Motor neuron (in vitro differentiated cells): ENCODE results near the gene DGKQ. TPM values are rescaled to one million over a fixed set of nuclear protein-coding genes. Genes with fewer than 3 reads are reported as not detected.

Experiments used
- ATAC-seq, 8 experiments: fragments of 200-7000 bp; cut with Tn5 transposase; replicated peaks in 6 of 8; 2 replicates each; pipeline ENCODE4 v1.8.0; 2021; ENCODE audit warnings: mild to moderate bottlenecking in 8 of 8, moderate library complexity in 8 of 8
- H3K27ac ChIP-seq, 2 donors: fragments of 250-450 bp; sonication (Bioruptor Pico); 2 replicates each; pipeline ENCODE4 v1.9.0; 2021; ENCODE audit warnings: antibody characterized with exemption in 2 of 2, mild to moderate bottlenecking in 2 of 2, moderate library complexity in 1 of 2
- H3K4me1 ChIP-seq, 2 donors: fragments of 250-450 bp; sonication (Bioruptor Pico); replicated peaks in 1 of 2; 2 replicates each; pipeline ENCODE4 v1.6.1; 2021; ENCODE audit warnings: antibody characterized with exemption in 2 of 2, mild to moderate bottlenecking in 2 of 2, moderate library complexity in 1 of 2
- H3K4me3 ChIP-seq, 5 donors: fragments of 250-450 bp; sonication (Bioruptor Pico); 2 replicates each; pipeline ENCODE4 v1.9.0; 2021; ENCODE audit warnings: antibody characterized with exemption in 5 of 5, mild to moderate bottlenecking in 5 of 5, moderate library complexity in 4 of 5
- WGBS, 10 experiments: fragments of 450-650 bp; shearing (Covaris generic); methylation state at CpG; one replicate each; pipeline ENCODE4 v1.0.0; 2022; 5-methylcytosine and 5-hydroxymethylcytosine counted together
- in situ Hi-C, 9 experiments: fragments of 400-800 bp; cut with MboI; loops; one replicate each; pipeline ENCODE4 v1.15.0; 2021; ENCODE audit warnings: low sequenced_read_pairs in 9 of 9, low pct_unique_long_range_greater_than_20kb in 2 of 9; ENCODE audit not compliant: unreplicated experiment in 9 of 9
- total RNA-seq, 8 experiments: library from RNA; unstranded; fragments of 300-600 nt; gene quantifications; 2 replicates each; pipeline versions ENCODE4 v1.2.3 to v1.2.4, GENCODE V29; 2022

DGKQ gene
- total RNA-seq, 8 experiments from 2014 or later, result 2.9 to 11.7 (median 6.7) TPM

DNA sequence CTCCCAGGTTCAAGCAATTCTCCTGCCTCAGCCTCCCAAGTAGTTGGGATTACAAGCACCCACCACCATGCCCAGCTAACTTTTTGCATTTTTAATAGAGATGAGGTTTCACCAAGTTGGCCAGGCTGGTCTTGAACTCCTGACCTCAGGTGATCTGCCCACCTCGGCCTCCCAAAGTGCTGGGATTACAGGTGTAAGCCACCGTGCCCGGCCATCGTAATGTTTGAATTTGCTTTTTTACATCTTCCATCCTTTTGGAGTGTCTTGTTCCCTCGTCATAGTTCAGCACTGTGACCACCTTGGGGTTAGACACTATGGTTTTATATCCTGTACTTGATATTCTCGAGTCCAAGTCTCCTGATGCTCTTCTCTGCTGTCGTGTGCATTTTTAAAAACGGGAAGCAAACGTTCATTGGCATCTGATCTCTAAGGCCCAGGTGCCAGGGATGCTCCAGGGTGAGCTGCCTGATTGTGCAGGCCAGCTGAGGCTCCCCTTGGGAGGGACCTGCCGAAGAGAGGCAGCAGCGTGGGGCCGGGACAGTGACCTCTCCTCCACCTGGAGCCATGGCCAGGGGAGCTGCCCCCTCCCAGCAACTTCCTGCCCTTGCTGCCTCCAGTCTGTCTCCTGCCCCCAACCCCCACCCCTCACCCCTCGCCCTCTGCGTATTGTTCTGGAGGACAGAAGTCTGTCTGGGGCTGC is 16.7 kb downstream of the DGKQ start:
- 47 to 100% (median 80%) methylated on average over 1 to 7 of the region's 14 CpGs; no CpG with 5 or more reads in 1 of the 10 experiments for WGBS, 10 experiments
- Histone ChIP-seq H3K4me3 (no peak overlapping the region), H3K27ac (no peak overlapping the region), H3K4me1 (no peaks in the 10 kb centered on the region)
- ATAC-seq, result no peak
- in situ Hi-C loops, result no loop called here

DNA sequence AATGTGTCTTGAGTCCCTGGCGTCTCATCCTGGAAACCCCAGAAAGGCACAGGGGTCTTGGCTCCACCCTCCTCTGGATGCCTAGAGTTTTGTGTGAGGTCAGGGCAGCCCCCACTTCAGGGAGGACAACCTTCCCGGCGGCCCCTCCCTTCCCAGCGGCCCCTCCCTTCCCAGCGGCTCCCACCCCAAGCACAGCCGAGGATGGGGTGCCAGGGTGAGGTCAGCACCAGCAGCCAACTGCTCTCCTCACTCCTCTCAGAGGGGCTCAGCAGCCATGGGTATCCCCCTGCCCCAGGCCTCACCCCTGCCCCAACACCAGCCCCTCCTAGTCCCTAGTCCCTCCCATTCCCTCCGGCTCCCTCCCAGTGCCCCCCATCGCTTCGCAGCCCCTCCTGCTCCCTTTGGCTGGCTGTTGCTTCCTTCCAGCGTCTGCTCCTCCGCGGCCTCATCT is 17.4 kb downstream of the DGKQ start:
- peak in 1 of 8 experiments; percentile 18 for ATAC-seq
- in situ Hi-C loops, result no loop called here

DNA sequence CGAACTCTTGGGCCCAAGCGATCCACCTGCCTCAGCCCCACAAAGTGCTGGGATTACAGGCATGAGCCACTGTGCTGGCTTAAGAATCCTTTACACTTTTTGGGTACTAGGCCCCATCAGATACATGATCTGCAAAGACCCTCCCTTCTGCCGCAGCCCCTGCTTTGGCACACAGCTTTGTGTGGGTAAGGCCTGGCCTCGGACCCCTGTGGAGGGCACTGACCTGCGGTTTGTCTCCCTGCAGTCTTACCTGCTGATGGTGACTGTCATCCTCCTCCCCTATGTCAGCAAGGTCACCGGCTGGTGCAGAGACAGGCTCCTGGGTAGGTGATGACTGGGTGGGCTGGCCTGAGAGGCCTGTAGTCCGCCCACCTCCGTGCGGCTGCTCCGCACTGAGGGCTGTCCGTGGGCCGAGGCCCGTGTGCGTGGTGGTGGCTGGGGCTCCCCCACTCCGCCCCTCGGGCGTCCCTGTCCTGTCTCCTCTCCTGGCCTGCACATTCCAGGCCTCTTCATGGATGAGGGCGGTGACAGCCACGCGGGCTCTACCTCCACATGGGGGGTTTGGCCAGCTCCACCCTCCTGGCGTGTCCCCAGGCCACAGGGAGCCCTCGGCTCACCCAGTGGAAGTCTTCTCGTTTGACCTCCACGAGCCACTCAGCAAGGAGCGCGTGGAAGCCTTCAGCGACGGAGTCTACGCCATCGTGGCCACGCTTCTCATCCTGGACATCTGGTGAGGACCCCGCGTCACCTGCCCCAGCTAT is 18.0 kb downstream of the DGKQ start:
- in situ Hi-C loops, result no loop called here
- 89 to 100% (median 97%) methylated on average over 1 to 6 of the region's 33 CpGs; no CpG with 5 or more reads in 3 of the 10 experiments for WGBS, 10 experiments
- Histone ChIP-seq H3K27ac (no peak overlapping the region), H3K4me3 (no peak overlapping the region), H3K4me1 (no peaks in the 10 kb centered on the region)
- ATAC-seq, result peak in 1 of 8 experiments; percentile 5

More for the DNA sequence above, 17.4 kb downstream of the DGKQ start:
- WGBS, 10 experiments, result 100% methylated on average over 2 of the region's 12 CpGs; no CpG with 5 or more reads in 9 of the 10 experiments
- no peaks in the 10 kb centered on the region for H3K4me1 ChIP-seq
- no peak overlapping the region for H3K4me3 ChIP-seq
- H3K27ac ChIP-seq, result no peak overlapping the region

DNA sequence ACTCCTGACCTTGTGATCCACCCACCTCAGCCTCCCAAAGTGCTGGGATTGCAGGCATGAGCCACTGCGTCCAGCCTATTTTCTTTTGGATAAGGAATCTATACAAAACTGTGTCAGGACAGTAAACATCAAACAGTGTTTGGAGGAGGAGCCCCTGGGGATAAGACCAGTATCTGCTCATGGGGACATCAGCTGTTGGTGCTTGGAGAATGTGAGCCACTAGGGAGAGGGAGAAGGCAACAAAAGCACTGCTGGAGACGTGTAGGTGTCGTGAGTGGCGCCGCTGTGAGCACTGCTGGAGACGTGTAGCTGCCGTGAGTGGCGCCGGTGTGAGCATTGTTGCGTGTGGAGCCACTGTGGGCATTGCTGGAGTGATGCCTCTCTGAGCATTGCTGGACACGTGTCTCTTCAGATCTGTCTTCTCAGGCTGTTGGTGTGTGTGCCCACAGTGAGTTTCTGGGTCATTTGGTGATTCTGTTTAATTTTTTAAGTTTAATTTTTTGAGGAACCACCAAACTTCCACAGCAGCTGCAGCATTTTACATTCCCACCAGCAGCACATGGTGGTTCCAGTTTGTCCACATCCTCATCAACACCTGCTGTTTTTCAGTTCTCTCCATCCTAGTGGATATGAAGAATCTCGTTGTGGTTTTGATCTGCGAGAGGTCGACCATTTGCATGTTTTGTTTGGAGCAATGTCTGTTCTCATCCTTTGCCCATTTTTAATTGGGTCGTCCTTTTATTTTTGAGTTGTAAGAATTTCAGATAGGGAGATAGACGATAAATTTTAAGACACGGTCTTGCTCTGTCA is 19.0 kb downstream of the DGKQ start:
- in situ Hi-C loops, result no loop called here
- ATAC-seq, result no peak
- H3K4me1 ChIP-seq, result no peaks in the 10 kb centered on the region
- no peak overlapping the region for H3K4me3 ChIP-seq
- WGBS, 10 experiments, result 65 to 100% (median 87%) methylated on average over 1 to 9 of the region's 17 CpGs; no CpG with 5 or more reads in 1 of the 10 experiments
- no peak overlapping the region for H3K27ac ChIP-seq

DNA sequence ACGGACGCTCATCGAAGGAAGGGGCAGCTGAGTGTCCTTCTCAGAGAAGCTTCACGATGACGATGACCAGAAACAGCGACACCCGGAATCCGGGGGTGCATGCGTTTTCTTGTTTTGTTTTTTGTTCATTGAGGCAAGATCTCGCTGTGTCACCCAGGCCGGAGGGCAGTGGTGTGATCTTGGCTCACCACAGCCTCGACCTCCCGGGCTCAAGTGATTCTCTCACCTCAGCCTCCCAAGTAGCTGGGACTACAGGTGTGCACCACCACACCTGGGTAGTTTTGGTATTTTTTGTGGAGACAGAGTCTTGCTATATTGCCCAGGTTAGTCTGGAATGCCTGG is 19.8 kb downstream of the DGKQ start:
- H3K4me1 ChIP-seq, result no peaks in the 10 kb centered on the region
- no peak overlapping the region for H3K27ac ChIP-seq
- H3K4me3 ChIP-seq, result no peak overlapping the region
- WGBS, 10 experiments, result 80 to 100% (median 96%) methylated on average over 1 to 7 of the region's 13 CpGs; no CpG with 5 or more reads in 3 of the 10 experiments
- in situ Hi-C loops, result no loop called here
- no peak for ATAC-seq

DNA sequence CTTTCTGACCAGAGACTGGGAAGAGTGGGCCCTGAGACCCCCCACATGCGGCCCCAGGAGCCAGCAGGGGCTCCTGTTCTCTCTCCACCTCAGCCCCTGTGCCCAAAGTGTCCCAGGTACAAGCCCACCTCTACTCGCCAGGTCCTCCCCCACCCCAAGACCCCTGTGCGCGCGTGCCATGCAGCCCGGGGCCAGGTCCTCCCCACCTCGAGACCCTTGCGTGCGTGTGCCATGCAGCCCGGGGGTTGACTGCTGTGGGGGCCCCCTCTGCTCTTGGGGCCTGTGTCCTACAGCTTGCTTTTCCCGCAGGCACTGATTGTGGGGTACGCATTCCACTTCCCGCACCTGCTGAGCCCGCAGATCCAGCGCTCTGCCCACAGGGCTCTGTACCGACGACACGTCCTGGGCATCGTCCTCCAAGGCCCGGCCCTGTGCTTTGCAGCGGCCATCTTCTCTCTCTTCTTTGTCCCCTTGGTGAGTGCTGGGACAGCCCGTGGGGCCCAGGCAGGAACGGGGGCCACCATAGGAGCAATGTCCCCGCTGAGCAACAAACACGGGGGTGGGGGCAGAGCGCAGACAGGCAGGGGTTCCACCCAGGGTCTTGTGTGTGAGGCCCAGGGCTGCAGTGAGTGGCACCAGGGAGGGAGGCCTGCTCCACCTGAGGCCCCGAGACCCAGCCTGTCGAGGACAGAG is 20.3 kb downstream of the DGKQ start:
- in situ Hi-C loops, result no loop called here
- ATAC-seq, result no peak
- WGBS, 10 experiments, result 100% methylated on average over 1 of the region's 28 CpGs; no CpG with 5 or more reads in 9 of the 10 experiments
- Histone ChIP-seq H3K4me1 (no peaks in the 10 kb centered on the region), H3K4me3 (no peak overlapping the region), H3K27ac (no peak overlapping the region)

DNA sequence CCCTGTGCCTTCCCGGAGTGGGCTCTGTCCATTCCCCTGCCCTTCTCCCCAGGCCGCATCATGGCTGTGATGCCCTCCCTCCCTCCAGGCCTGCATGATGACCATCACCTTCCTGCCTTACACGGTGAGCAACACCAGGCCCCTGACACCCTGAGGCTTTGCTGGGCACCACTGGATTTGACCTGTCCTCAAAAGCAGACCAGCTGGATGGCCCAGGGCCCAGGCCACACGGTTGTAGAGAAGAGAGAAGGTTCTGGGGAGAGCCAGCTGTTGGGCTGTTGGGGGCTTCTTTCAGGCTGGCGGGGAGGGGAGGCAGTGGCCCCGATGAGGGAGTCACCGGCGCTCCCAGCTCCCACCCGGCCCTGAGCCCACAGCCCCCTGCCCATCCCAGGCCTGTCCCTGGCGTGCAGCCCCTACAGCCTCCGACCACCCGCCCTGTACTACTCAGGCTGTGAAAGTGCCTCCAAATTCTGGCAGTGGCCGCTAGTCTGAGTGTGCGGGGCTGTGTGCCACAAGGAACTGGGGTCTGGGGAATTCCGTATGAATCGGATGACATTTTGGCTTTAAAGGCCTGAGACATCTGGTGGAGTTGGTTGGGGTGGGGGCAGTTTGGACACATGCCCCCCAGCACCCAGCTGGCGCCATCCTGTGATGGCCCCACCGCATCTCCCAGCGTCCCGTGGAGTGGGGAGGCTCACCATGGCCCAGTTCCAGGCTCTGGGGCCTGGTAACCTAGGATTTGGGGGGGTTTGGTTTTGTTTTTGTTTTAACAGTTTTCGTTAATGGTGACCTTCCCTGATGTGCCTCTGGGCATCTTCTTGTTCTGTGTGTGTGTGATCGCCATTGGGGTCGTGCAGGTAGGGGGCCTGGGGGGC is 21.5 kb downstream of the DGKQ start:
- 84 to 100% (median 87%) methylated on average over 1 to 6 of the region's 23 CpGs; no CpG with 5 or more reads in 6 of the 10 experiments for WGBS, 10 experiments
- in situ Hi-C loops, result no loop called here
- no peaks in the 10 kb centered on the region for H3K4me1 ChIP-seq
- no peak overlapping the region for H3K27ac ChIP-seq
- H3K4me3 ChIP-seq, result no peak overlapping the region
- no peak for ATAC-seq

DNA sequence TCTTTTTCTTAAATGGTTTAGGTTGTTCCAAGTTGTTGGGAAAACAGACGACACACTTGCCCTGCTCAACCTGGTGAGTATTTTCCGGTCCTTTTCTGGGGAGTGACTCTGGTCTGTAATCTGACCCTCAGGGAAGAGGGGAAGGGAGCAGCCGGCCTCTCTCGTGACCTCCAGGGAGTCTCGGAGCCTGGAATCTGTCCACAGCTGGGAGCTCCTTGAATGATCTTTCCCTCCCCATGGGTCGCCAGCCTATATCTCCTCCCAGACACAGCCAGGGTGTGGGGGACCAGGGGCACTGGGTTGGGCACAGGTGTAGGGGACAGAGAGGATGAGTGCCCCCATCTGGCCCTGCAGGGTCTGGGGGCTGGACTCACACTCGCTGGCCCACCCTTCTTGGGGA is 22.2 kb downstream of the DGKQ start:
- in situ Hi-C loops, result no loop called here
- WGBS, 10 experiments, result 18 to 83% (median 60%) methylated on average over 2 to 4 of the region's 7 CpGs; no CpG with 5 or more reads in 4 of the 10 experiments

DNA sequence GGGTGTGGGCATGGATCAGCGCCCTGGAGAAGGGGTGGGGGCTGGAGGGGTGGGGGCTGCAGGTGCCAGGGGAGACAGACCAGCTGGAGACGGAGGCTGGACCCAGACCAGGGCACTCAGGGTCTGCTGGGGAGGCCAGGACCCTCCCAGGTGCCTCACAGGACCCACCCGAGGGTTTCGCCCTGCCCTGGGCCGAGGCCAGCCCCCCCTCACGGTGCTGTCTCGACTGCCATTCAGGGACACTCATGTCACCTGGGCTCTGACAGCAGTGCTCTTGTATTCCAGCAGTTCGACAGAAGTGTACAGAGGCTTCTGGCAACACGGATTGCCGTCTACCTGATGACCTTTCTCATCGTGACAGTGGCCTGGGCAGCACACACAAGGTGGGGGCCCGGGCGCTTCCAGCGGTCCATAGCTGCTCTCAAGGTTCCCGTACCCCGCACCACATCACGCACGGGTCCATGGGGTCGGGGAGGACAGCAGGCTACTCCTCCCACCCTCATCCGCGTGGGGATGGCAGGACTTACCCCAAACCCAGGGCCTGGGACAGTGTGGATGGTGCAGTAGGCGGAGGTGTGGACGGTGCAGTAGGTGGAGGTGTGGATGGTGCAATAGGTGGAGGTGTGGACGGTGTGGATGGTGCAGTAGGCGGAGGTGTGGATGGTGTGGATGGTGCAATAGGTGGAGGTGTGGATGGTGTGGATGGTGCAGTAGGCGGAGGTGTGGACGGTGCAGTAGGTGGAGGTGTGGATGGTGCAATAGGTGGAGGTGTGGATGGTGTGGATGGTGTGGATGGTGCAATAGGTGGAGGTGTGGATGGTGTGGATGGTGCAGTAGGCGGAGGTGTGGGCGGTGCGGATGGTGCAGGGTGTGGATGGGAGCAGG is 23.0 kb downstream of the DGKQ start:
- no peak overlapping the region for H3K4me3 ChIP-seq
- ATAC-seq, result no peak
- in situ Hi-C loops, result no loop called here
- no peak overlapping the region for H3K27ac ChIP-seq
- WGBS, 10 experiments, result 70 to 100% (median 96%) methylated on average over 1 to 8 of the region's 30 CpGs; no CpG with 5 or more reads in 1 of the 10 experiments
- H3K4me1 ChIP-seq, result no peaks in the 10 kb centered on the region

More for the DNA sequence above, 22.2 kb downstream of the DGKQ start:
- Histone ChIP-seq H3K27ac (no peak overlapping the region), H3K4me1 (no peaks in the 10 kb centered on the region), H3K4me3 (no peak overlapping the region)
- ATAC-seq, result no peak

DNA sequence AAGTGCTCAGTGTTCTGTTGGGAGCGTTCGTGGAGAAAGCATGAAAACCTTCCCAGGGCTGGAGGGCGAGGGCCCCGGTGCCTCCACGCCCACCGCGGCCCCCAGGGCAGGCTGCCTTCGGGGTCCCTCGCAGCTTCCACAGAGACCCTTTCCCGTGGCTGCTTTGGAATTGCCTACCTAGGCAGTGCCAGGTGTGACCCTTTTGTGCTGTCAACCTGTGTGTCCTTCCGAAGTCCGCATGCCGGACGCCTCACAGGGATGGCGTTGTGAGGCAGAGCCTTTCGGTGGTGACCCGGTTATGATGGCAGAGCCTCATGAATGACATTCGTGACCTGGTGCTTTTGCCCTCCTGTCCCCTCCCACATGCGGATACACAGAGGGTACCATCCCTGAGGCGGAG is 23.7 kb downstream of the DGKQ start:
- no peak overlapping the region for H3K4me3 ChIP-seq
- in situ Hi-C loops, result no loop called here
- no peak overlapping the region for H3K27ac ChIP-seq
- 76 to 85% (median 80%) methylated on average over 2 to 12 of the region's 20 CpGs; no CpG with 5 or more reads in 7 of the 10 experiments for WGBS, 10 experiments
- ATAC-seq, result no peak
- no peaks in the 10 kb centered on the region for H3K4me1 ChIP-seq

DNA sequence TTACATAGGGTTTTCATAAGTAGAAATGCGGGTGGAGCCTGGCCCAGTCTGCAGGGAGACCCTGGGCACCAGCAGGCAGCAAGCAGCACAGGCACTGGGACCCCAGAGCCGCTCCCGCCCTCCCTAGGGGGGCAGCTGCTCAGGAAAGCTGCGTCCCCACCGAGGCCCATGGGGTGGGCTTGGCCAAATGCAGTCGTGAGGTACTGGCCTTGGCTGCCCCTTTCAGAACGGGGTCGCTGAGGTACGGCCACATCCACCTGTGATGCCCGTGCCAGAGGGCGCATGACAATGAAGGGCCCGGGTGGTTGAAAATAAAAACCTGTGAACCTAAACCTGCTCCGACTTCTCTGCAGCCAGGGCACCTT is 24.5 kb downstream of the DGKQ start:
- in situ Hi-C loops, result no loop called here
- H3K27ac ChIP-seq, result no peak overlapping the region
- ATAC-seq, result no peak
- H3K4me3 ChIP-seq, result no peak overlapping the region
- no peaks in the 10 kb centered on the region for H3K4me1 ChIP-seq
- WGBS, 10 experiments, result 57 to 100% (median 60%) methylated on average over 1 to 7 of the region's 13 CpGs; no CpG with 5 or more reads in 7 of the 10 experiments
